Bronchial epithelial cell (primary cell): ENCODE results near the gene S100A12. TPM values are rescaled to one million over a fixed set of nuclear protein-coding genes. Genes with fewer than 3 reads are reported as not detected.
"Not testable (repeated sequence)": the region's sequence is repeated elsewhere in the genome, so short reads cannot be mapped to it uniquely, and the experiment has no call there.

Source experiments
- DNase-seq: peaks from one replicate; pipeline ENCODE4 v3.0.0-alpha.2; 2010; ENCODE audit warnings: low read depth
- FAIRE-seq: peaks from 2 replicates; lab custom pipeline; 2011; peaks lifted over from hg19 to GRCh38; lab: Jason Lieb, UNC
- H3K27me3 ChIP-seq: 2 replicates; pipeline ENCODE4 v1.5.1; 2011; ENCODE audit warnings: low read length; ENCODE audit not compliant: control insufficient read depth, insufficient read depth
- H3K36me3 ChIP-seq: 2 replicates; pipeline ENCODE4 v1.5.1; 2011; ENCODE audit warnings: low read length; ENCODE audit not compliant: control insufficient read depth, insufficient read depth
- H3K4me3 ChIP-seq: 2 replicates; pipeline ENCODE4 v1.5.1; 2011; ENCODE audit warnings: mild to moderate bottlenecking, low read depth, low read length, control low read depth
- total RNA-seq: library from RNA; depleted of rRNA; stranded (reverse); fragments of >200 nt; gene quantifications from 2 replicates; pipeline ENCODE4 v1.2.1, GENCODE V29; 2014
- TF ChIP-seq, protein P1 (sequence below): IDR thresholded peaks from 2 replicates; pipeline ENCODE4 v1.5.1; 2011; ENCODE audit warnings: mild to moderate bottlenecking, moderate library complexity, low read length, control low read depth, inconsistent platforms; ENCODE audit not compliant: insufficient read depth, severe bottlenecking

Gene S100A12
- 5.5 TPM in 1 of 2 replicates, not detected in the other for total RNA-seq

DNA sequence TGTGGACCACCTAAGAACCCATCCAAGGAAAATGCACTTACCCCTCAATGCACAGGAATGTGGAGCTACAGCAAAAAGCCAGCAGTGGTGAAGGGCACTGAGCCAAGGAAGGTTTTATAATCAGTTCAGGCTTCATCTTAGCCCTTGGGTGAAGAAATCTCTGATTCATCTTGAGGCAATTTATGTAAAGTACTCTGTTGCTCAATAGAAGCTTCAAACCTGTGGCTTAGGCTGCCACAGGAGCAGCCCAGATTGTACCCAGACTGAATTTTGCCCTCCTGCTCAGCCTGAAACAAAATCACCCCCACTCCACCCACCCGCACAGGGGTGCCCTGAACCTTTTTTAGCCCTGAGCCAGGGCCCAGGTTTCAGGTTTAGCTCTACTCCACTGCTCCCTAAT, at the start of gene S100A12:
TSS of gene S100A12 (minus strand) at position 111 of the 400 bp plus-strand sequence. CDS start 1,029 bp downstream, outside the sequence.
- Histone ChIP-seq H3K27me3 (no peaks in the 10 kb centered on the region), H3K4me3 (no peak within 1 kb of the TSS), H3K36me3 (no peaks in the 10 kb centered on the region)
- DNase-seq = peak; percentile 98
- peak; percentile 97 for FAIRE-seq
- TF ChIP-seq, protein P1, sequence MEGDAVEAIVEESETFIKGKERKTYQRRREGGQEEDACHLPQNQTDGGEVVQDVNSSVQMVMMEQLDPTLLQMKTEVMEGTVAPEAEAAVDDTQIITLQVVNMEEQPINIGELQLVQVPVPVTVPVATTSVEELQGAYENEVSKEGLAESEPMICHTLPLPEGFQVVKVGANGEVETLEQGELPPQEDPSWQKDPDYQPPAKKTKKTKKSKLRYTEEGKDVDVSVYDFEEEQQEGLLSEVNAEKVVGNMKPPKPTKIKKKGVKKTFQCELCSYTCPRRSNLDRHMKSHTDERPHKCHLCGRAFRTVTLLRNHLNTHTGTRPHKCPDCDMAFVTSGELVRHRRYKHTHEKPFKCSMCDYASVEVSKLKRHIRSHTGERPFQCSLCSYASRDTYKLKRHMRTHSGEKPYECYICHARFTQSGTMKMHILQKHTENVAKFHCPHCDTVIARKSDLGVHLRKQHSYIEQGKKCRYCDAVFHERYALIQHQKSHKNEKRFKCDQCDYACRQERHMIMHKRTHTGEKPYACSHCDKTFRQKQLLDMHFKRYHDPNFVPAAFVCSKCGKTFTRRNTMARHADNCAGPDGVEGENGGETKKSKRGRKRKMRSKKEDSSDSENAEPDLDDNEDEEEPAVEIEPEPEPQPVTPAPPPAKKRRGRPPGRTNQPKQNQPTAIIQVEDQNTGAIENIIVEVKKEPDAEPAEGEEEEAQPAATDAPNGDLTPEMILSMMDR = no peak

DNA sequence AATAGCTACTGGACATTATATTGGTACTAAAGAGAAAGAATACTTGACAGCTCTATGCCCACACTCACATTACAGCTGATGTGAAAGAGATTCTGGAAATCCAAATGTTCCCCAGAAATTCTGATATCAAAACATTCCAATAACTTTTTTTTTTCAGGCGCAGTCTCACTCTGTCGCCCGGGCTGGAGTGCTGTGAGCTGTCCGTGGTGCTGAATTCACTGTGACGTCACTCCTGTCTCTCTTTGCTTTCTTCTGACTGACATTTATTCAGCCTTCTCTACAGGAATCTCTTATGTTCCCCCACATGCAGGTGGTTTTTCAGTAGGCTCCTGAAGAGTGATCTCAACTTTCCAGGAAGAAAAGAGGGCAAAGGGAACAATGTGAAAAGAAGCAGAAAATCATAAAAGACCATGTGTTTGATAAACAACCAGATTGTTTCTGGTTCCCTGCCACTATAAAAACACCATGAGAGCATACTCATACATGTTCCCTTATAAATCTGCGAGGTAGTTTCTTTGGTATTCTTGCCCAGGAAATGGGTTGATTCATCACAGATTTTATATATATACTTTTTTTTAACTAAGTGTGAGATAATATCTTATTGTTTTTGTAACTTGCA, 47.1 kb upstream of the S100A12 start:
- TF ChIP-seq, protein P1 = no peak
- DNase-seq = peak; percentile 50
- peaks cover 5% of the 10 kb centered on the region for H3K27me3 ChIP-seq
- H3K4me3 ChIP-seq = no peak overlapping the region
- no peaks in the 10 kb centered on the region for H3K36me3 ChIP-seq
- no peak for FAIRE-seq

DNA sequence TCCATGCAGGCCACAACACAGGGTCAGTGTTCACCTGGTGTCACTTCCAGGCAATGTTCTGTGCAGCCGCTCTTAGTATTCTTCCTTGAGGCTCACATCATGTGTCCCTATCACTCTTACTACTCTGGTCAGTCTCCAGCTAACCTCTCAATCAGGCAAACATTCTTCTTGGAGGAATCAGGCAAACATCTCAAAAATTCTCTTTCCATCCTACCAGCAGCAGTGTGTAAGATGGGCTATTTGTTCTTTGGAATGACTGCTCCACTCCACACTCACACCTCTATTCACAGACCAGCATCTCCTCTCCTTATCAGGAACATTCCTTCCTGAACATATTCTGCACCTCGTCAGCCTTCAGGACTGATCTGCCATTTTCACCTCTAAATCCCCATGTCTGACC, 44.9 kb upstream of the S100A12 start:
- no peak for DNase-seq
- Histone ChIP-seq H3K4me3 (no peak overlapping the region), H3K27me3 (peaks cover 5% of the 10 kb centered on the region), H3K36me3 (no peaks in the 10 kb centered on the region)
- TF ChIP-seq, protein P1 = no peak
- no peak for FAIRE-seq

DNA sequence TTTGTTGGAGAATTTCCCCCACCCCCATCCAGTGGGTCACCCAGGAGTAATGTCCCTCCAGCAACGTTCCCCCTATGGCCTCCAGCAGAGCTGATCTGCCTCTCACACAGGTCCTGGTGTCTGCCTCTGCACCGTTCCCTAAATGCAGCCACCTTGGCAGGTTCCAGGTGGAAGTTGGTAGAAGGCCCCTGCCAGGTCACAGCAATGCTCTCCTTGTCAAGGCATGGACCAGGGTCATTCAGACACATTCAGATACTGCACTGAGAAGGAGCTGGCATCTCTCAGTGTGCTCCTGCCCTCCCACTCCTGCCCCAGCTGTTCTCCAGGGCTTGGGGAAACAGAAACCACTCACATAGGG, 44.0 kb upstream of the S100A12 start:
- H3K27me3 ChIP-seq, H3K36me3 ChIP-seq, DNase-seq, H3K4me3 ChIP-seq, FAIRE-seq: not testable (repeated sequence)

DNA sequence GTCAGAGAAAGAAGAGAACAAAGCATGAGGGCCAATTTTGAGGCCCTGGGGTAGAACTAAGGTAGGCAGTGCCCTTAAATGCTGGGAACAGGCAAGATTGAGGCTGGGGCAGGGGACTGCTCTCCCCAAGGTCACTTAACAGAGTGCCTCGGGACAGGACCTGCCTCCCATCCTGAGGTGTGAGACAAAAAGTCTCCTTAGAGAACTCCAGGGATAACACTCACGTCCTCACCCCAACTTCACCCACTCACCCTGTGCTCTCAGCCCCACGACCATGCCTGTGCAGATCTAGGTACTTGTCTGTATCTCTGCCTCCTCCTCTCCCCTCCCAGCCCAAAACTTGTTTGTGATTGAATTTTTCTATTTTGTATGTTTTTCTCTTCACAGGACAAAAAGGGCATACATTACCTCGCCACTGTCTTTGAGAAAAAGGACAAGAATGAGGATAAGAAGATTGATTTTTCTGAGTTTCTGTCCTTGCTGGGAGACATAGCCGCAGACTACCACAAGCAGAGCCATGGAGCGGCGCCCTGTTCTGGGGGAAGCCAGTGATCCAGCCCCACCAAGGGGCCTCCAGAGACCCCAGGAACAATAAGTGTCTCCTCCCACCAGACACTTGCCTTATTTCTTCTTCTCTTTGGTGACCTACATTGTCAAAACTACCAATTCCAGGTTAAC, 43.5 kb upstream of the S100A12 start:
- H3K4me3 ChIP-seq, H3K27me3 ChIP-seq, DNase-seq, H3K36me3 ChIP-seq: not testable (repeated sequence)
- FAIRE-seq = peak; percentile 98

DNA sequence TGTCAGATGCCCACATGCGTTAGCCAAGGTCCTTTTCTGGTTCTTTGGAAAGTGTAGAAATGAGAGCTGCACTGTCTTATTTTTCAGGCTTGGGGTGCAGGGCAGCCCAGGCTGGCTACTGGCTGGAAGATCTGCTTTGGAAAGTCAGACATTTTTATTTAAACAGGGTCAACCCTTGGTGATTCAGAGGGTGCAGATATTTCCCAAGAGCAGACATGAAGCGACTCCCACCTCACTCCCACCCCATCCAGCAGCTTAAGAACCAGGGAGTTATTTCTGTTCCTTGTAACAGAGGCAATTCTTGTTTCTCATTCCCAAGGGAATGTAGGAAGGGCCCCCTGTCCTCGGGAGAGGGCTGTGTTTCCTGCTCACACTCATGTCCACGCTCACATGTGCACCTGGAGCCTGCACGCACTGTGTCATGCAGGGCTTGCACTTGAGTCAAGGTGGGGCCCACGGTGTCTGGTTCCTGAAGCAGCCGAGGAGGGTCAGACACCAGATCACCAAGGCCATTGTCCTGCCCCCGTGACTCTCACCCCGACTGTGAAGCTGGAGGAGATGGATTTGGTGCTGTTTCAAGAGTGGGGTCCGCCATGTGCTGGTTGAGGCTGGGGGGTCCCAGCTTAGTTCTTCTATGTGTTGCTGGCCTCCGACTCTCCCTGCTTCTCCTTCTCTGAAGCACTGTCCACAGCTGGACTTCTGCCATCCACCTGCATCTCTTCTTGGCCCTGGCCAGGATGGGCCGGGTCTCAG, 41.9 kb upstream of the S100A12 start:
- FAIRE-seq = peak; percentile 72
- DNase-seq = no peak
- TF ChIP-seq, protein P1 = no peak

More for the DNA sequence above, 41.9 kb upstream of the S100A12 start:
- no peak overlapping the region for H3K4me3 ChIP-seq
- peaks cover 5% of the 10 kb centered on the region for H3K27me3 ChIP-seq
- no peaks in the 10 kb centered on the region for H3K36me3 ChIP-seq
